ENCODE results near the gene SNX17.

Gene SNX17

GRCh38 chr2:27363933-27364332, 6.5 kb upstream of the SNX17 start:
- no peak for DNase-seq (ENCODE audit: low spot score)

- peak; percentile 69 for DNase-seq (ENCODE audit: low spot score)
Observed at GRCh38 chr2:27369471-27370025, 868 bp upstream of the SNX17 start.

- peak; percentile 65 for DNase-seq (ENCODE audit: low spot score)
Observed at GRCh38 chr2:27370816-27371620, 602 bp downstream of the SNX17 start.

- DNase-seq (ENCODE audit: low spot score) = no peak
Observed at GRCh38 chr2:27372937-27373336, 2.5 kb downstream of the SNX17 start.

GRCh38 chr2:27373567-27373966, 3.2 kb downstream of the SNX17 start:
- no peak for DNase-seq (ENCODE audit: low spot score)

GRCh38 chr2:27375513-27376099, 5.2 kb downstream of the SNX17 start:
- DNase-seq (ENCODE audit: low spot score) = no peak

GRCh38 chr2:27376151-27376865, 5.9 kb downstream of the SNX17 start:
- no peak for DNase-seq (ENCODE audit: low spot score)

- DNase-seq (ENCODE audit: low spot score) = no peak
Observed at GRCh38 chr2:27376866-27377617, 6.6 kb downstream of the SNX17 start.

- DNase-seq (ENCODE audit: low spot score) = no peak
Observed at GRCh38 chr2:27377618-27378095, 7.2 kb downstream of the SNX17 start.

GRCh38 chr2:27378096-27378808, 7.8 kb downstream of the SNX17 start:
- DNase-seq (ENCODE audit: low spot score) = peak; percentile 35

GRCh38 chr2:27378809-27379290, 8.4 kb downstream of the SNX17 start:
- no peak for DNase-seq (ENCODE audit: low spot score)

GRCh38 chr2:27379383-27379835, 9.0 kb downstream of the SNX17 start:
- DNase-seq (ENCODE audit: low spot score) = no peak

GRCh38 chr2:27379836-27380625, 9.6 kb downstream of the SNX17 start:
- peak; percentile 70 for DNase-seq (ENCODE audit: low spot score)

- DNase-seq (ENCODE audit: low spot score) = peak; percentile 93
Observed at GRCh38 chr2:27380626-27381545, 10.5 kb downstream of the SNX17 start, which contains the start of gene ZNF513. ZNF513 (minus strand) TSS chr2:27380734; CDS start chr2:27380526, 208 bp downstream.

- DNase-seq (ENCODE audit: low spot score) = no peak
Observed at GRCh38 chr2:27381577-27382181, 11.3 kb downstream of the SNX17 start.

- DNase-seq (ENCODE audit: low spot score) = no peak
Observed at GRCh38 chr2:27390822-27391679, 20.6 kb downstream of the SNX17 start.

- no peak for DNase-seq (ENCODE audit: low spot score)
Observed at GRCh38 chr2:27393225-27393624, 22.8 kb downstream of the SNX17 start.

Measured in RKO (cell line).